Measurements from ENCODE around the gene TEX53. TPM values are rescaled to one million over a fixed set of nuclear protein-coding genes. Genes with fewer than 3 reads are reported as not detected.
A peak's percentile ranks its signal among the peaks of the same experiment; 100 is the strongest.

TEX53 gene
- total RNA-seq, 2 donors from 2014 or later = not detected

DNA sequence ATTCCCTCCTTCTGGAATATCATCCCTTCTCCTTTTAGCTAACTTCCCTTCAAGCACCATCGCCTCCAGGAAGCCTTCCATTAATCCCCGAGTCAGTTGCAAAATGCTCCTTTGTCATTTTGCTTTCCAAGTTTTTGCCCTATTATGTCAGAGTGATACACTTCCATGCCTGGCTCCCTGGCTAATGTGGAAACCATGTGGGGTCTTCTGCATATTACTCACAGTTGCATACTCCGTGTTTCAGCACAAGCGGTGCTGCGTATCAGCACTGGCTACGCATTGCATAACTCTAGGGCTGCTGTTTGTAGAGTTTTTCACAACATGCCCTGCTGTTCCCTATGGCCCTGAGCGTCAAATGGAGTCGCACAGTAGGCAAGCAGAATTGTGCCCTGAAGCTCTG is 1.9 kb downstream of the TEX53 start:
- Histone ChIP-seq H3K4me3 (no peak overlapping the region), H3K9me3 (no peaks in the 10 kb centered on the region), H3K36me3 (no peaks in the 10 kb centered on the region), H3K4me1 (no peaks in the 10 kb centered on the region), H3K27ac (no peak overlapping the region), H3K27me3 (no peaks in the 10 kb centered on the region), H3K9ac (ENCODE audit: low read depth in 2 of 2, low read length in 2 of 2) (no peak overlapping the region)
- TF ChIP-seq, protein P1, sequence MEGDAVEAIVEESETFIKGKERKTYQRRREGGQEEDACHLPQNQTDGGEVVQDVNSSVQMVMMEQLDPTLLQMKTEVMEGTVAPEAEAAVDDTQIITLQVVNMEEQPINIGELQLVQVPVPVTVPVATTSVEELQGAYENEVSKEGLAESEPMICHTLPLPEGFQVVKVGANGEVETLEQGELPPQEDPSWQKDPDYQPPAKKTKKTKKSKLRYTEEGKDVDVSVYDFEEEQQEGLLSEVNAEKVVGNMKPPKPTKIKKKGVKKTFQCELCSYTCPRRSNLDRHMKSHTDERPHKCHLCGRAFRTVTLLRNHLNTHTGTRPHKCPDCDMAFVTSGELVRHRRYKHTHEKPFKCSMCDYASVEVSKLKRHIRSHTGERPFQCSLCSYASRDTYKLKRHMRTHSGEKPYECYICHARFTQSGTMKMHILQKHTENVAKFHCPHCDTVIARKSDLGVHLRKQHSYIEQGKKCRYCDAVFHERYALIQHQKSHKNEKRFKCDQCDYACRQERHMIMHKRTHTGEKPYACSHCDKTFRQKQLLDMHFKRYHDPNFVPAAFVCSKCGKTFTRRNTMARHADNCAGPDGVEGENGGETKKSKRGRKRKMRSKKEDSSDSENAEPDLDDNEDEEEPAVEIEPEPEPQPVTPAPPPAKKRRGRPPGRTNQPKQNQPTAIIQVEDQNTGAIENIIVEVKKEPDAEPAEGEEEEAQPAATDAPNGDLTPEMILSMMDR (IDR thresholded peaks at IDR 0.05) = no peak
- intact Hi-C loops (cut with DNase I) = loop anchor here (2.0 to 5.0 kb wide), 2 partner anchors 168 to 251 kb away; no protein-coding TSS in a partner anchor
- no peak for DNase-seq

DNA sequence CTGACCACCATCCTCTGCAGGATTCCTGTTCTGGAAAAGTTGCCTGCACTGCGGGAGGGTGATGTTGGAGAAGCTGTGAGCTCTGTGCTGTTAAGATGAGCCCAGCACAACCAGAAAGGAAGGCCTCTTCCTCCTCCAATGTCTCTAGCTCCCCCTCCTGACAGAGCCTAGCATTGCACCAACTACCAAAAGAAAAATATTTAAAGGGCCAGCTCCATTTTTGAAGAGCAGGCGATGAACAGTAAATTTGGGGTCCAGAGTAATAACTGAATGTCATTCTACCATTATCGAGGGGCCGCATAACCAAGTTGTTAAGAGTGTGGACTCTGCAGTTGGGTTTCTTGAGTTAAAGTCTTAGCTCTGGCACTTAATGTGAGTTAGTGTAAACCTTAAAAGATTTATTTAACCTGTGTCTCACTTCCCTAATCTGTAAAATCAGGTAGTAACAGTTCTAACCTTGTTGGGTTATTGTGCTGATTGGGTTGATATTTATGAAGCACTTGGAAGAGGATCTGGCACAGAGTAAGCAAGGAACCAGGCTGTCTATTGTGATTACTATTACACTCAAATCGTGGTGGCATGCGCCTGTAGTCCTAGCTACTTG is 3.9 kb downstream of the TEX53 start:
- intact Hi-C loops (cut with DNase I) = loop anchor here (2.0 to 5.0 kb wide), 2 partner anchors 116 to 249 kb away; no protein-coding TSS in a partner anchor
- Histone ChIP-seq H3K27ac (no peak overlapping the region), H3K9me3 (no peaks in the 10 kb centered on the region), H3K4me3 (no peak overlapping the region), H3K36me3 (no peaks in the 10 kb centered on the region), H3K4me1 (no peaks in the 10 kb centered on the region), H3K27me3 (no peaks in the 10 kb centered on the region), H3K9ac (ENCODE audit: low read depth in 2 of 2, low read length in 2 of 2) (no peak overlapping the region)
- TF ChIP-seq, protein P1 (IDR thresholded peaks at IDR 0.05) = peak; percentile 93
- peak; percentile 86 for DNase-seq

DNA sequence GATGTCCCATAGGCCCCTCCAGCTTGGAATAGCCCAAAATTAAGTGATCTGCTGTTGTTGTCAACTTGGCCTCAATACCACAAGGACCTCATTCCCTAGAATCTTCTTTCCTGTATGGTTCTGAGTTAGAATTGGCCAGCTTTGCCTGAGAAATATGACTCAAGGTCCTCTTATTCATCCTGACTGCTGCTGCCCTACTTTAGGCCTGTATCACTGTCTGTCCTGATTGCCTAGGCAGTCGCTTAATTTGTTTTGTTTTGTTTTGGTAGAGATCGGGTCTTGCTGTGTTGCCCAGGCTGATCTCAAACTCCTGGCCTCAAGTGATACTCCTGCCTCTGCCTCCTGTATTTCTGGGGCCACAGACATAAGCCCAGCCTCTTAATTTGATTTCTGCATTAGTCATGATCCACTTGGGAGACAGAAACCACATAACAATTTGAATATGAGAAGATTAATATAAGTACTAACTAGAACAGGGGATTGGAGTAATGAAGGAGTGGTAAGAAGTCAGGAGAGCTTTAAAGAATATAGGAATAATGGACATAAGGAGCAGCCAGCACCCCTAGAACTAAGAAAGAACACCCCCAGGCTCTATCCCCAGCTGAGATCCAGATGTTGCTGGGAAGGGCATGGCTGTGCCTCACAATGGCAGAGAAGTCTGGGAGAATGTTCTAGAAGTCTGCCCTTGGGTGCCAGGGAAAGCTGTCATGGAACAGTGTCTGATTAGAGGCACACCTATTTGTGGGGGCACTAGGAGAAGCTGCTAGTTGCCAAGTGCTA is 4.6 kb downstream of the TEX53 start:
- H3K9ac ChIP-seq (ENCODE audit: low read depth in 2 of 2, low read length in 2 of 2) = no peak overlapping the region
- intact Hi-C loops (cut with DNase I) = loop anchor here (5.0 kb wide), 1 partner anchor 116 kb away; no protein-coding TSS in a partner anchor
- TF ChIP-seq, protein P1 (IDR thresholded peaks at IDR 0.05) = no peak
- H3K36me3 ChIP-seq = no peaks in the 10 kb centered on the region
- no peaks in the 10 kb centered on the region for H3K4me1 ChIP-seq
- DNase-seq = no peak
- no peaks in the 10 kb centered on the region for H3K27me3 ChIP-seq
- no peak overlapping the region for H3K4me3 ChIP-seq
- H3K9me3 ChIP-seq = no peaks in the 10 kb centered on the region
- no peak overlapping the region for H3K27ac ChIP-seq

DNA sequence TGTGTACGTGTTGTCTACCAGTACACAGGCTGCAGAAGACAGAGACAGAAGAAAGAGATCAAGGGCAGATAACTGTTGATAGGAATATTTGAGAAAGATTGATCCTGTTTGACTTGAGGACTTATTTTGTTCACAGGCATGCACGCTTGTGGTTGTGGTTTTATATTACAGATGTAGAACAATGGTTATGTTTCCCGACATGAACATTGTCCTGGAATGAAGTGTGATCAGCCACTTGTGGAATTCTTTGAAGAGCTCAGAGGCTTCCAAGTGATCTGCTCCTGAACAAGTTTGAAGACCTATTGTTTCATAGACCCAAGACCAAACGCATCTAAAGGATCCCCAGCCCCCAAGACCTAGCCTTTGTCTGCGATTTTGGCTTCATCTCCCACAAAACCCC is 13.7 kb downstream of the TEX53 start:
- no peak overlapping the region for H3K4me3 ChIP-seq
- H3K4me1 ChIP-seq = no peaks in the 10 kb centered on the region
- TF ChIP-seq, protein P1 (IDR thresholded peaks at IDR 0.05) = no peak
- H3K9me3 ChIP-seq = no peaks in the 10 kb centered on the region
- H3K36me3 ChIP-seq = no peaks in the 10 kb centered on the region
- H3K27ac ChIP-seq = no peak overlapping the region
- no peaks in the 10 kb centered on the region for H3K27me3 ChIP-seq
- no peak for DNase-seq
- H3K9ac ChIP-seq (ENCODE audit: low read depth in 2 of 2, low read length in 2 of 2) = no peak overlapping the region
- intact Hi-C loops (cut with DNase I) = no loop called here

DNA sequence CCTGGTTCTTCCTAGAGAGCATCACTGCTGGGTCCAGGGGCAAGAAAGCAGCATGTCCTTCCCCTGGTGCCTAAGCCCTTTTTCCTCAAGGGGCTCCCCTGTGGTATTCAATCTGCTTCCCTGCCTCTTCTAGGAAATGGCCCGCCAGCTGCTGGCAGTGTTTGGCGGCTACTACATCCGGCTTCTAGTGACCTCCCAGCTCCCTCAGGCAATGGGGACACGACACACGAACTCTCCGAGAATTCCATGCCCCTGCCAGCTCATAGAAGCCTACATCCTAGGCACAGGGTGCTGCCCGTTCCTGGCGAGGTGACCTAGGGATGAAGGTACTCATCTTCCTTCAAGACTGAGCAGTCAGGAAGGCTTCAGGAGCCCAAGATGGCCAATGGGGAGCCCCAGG is 14.6 kb downstream of the TEX53 start:
- no peaks in the 10 kb centered on the region for H3K36me3 ChIP-seq
- intact Hi-C loops (cut with DNase I) = no loop called here
- no peaks in the 10 kb centered on the region for H3K9me3 ChIP-seq
- no peak for DNase-seq
- no peak overlapping the region for H3K27ac ChIP-seq
- H3K4me1 ChIP-seq = no peaks in the 10 kb centered on the region
- no peaks in the 10 kb centered on the region for H3K27me3 ChIP-seq
- TF ChIP-seq, protein P1 (IDR thresholded peaks at IDR 0.05) = no peak
- H3K4me3 ChIP-seq = no peak overlapping the region
- no peak overlapping the region for H3K9ac ChIP-seq (ENCODE audit: low read depth in 2 of 2, low read length in 2 of 2)
